PFSK-1 (cell line): ENCODE data around the gene PLEKHG4B.

ENCODE experiments used
- POLR2AphosphoS5 ChIP-seq: IDR thresholded peaks from 2 replicates; pipeline ENCODE4 v1.6.1; 2012; ENCODE audit warnings: low read depth, mild to moderate bottlenecking, control low read depth, low read length, moderate library complexity
- SIN3A ChIP-seq: IDR thresholded peaks from 2 replicates; pipeline ENCODE4 v1.6.1; 2012; ENCODE audit warnings: mild to moderate bottlenecking, low read length, moderate library complexity, borderline replicate concordance; ENCODE audit not compliant: insufficient read depth
- TF ChIP-seq, protein P1 (sequence below), 2 experiments: IDR thresholded peaks; 2 replicates each; pipeline versions ENCODE4 v1.6.1 to v1.8.0; 2011 to 2012; ENCODE audit warnings: low read depth in 2 of 2, low read length in 2 of 2, control low read depth in 1 of 2, inconsistent platforms in 1 of 2, mild to moderate bottlenecking in 1 of 2, moderate library complexity in 1 of 2; ENCODE audit not compliant: insufficient read depth in 1 of 2

DNA sequence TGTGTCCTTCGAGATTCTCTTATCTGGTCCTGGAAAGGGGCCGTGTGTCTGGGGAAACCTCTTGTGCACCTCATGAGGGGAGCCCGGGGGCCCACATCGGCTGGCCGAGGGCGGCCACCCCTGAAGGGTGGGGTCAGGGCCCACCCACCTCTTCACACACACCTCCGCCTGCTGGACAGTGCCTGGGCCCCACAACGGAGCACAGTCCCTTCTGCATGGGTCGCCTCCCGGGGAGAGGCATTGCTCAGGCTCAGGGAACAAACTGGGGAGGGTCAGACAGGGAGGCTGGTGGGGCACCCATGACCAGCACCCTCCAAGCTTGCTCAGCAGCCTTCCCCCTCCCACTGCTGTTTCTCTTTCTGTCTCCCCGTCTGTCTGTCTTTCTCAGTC lies 98.0 kb downstream of the PLEKHG4B start:
- TF ChIP-seq POLR2AphosphoS5 = no peak
- TF ChIP-seq, protein P1, sequence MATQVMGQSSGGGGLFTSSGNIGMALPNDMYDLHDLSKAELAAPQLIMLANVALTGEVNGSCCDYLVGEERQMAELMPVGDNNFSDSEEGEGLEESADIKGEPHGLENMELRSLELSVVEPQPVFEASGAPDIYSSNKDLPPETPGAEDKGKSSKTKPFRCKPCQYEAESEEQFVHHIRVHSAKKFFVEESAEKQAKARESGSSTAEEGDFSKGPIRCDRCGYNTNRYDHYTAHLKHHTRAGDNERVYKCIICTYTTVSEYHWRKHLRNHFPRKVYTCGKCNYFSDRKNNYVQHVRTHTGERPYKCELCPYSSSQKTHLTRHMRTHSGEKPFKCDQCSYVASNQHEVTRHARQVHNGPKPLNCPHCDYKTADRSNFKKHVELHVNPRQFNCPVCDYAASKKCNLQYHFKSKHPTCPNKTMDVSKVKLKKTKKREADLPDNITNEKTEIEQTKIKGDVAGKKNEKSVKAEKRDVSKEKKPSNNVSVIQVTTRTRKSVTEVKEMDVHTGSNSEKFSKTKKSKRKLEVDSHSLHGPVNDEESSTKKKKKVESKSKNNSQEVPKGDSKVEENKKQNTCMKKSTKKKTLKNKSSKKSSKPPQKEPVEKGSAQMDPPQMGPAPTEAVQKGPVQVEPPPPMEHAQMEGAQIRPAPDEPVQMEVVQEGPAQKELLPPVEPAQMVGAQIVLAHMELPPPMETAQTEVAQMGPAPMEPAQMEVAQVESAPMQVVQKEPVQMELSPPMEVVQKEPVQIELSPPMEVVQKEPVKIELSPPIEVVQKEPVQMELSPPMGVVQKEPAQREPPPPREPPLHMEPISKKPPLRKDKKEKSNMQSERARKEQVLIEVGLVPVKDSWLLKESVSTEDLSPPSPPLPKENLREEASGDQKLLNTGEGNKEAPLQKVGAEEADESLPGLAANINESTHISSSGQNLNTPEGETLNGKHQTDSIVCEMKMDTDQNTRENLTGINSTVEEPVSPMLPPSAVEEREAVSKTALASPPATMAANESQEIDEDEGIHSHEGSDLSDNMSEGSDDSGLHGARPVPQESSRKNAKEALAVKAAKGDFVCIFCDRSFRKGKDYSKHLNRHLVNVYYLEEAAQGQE (IDR thresholded peaks at IDR 0.05; ENCODE audit: insufficient read depth in 1 of 2, low read depth in 2 of 2, low read length in 2 of 2) = no peak
- no peak for TF ChIP-seq SIN3A
